MM.1S (cell line): ENCODE data around the gene MAGEF1.

ENCODE experiments used
- DNase-seq: peaks from one replicate; pipeline ENCODE4 v3.0.0-alpha.2; 2015
- H2AFZ ChIP-seq: fragments of 300-600 bp; sonication (generic); 2 replicates; pipeline ENCODE4 v1.6.0; 2016; ENCODE audit warnings: antibody characterized with exemption, low read length
- H3F3A ChIP-seq: fragments of 300-600 bp; sonication (generic); 2 replicates; pipeline ENCODE4 v1.6.1; 2016; ENCODE audit warnings: mild to moderate bottlenecking, antibody characterized with exemption, low read length, moderate library complexity, mixed read lengths; ENCODE audit not compliant: insufficient read depth
- H3K27ac ChIP-seq: fragments of 300-600 bp; sonication (generic); 2 replicates; pipeline ENCODE4 v1.5.1; 2016; ENCODE audit warnings: mild to moderate bottlenecking, low read length
- H3K27me3 ChIP-seq: fragments of 300-600 bp; sonication (generic); replicated peaks from 2 replicates; pipeline ENCODE4 v1.6.0; 2016; ENCODE audit warnings: low read length; ENCODE audit not compliant: insufficient read depth
- H3K36me3 ChIP-seq: fragments of 300-600 bp; sonication (generic); replicated peaks from 2 replicates; pipeline ENCODE4 v1.6.1; 2016; ENCODE audit warnings: mild to moderate bottlenecking, low read length, mixed read lengths; ENCODE audit not compliant: insufficient read depth
- H3K4me1 ChIP-seq: fragments of 300-600 bp; sonication (generic); 2 replicates; pipeline ENCODE4 v1.6.1; 2016; ENCODE audit warnings: low read length, mixed read lengths
- H3K4me2 ChIP-seq: fragments of 300-600 bp; sonication (generic); 2 replicates; pipeline ENCODE4 v1.6.0; 2016; ENCODE audit warnings: low read depth, low read length
- H3K4me3 ChIP-seq: fragments of 300-600 bp; sonication (generic); 2 replicates; pipeline ENCODE4 v1.5.1; 2016; ENCODE audit warnings: low read length, mixed read lengths
- H3K79me2 ChIP-seq: fragments of 300-600 bp; sonication (generic); 2 replicates; pipeline ENCODE4 v1.6.1; 2016; ENCODE audit warnings: mixed run types, low read length, mixed read lengths
- H3K9ac ChIP-seq: fragments of 300-600 bp; sonication (generic); 2 replicates; pipeline ENCODE4 v1.6.1; 2016; ENCODE audit warnings: low read length, mixed read lengths
- H3K9me2 ChIP-seq: fragments of 300-600 bp; sonication (generic); replicated peaks from 2 replicates; pipeline ENCODE4 v1.6.1; 2016; ENCODE audit warnings: mild to moderate bottlenecking, low read length, mixed read lengths; ENCODE audit not compliant: insufficient read depth
- H3K9me3 ChIP-seq: fragments of 300-600 bp; sonication (generic); replicated peaks from 2 replicates; pipeline ENCODE4 v1.6.1; 2016; ENCODE audit warnings: mild to moderate bottlenecking, low read length, mixed read lengths; ENCODE audit not compliant: insufficient read depth
- H4K20me1 ChIP-seq: fragments of 300-600 bp; sonication (generic); 2 replicates; pipeline ENCODE4 v1.6.1; 2016; ENCODE audit warnings: mild to moderate bottlenecking, low read length, moderate library complexity, mixed read lengths; ENCODE audit not compliant: insufficient read depth
- EZH2 ChIP-seq: fragments of 300-600 bp; sonication (generic); optimal IDR thresholded peaks from 2 replicates; pipeline ENCODE3; 2017; ENCODE audit warnings: low read depth, mild to moderate bottlenecking, antibody characterized with exemption, low read length, mixed read lengths
- EZH2phosphoT487 ChIP-seq: fragments of 300-600 bp; sonication (generic); IDR thresholded peaks from 2 replicates; pipeline ENCODE4 v1.6.1; 2018; ENCODE audit warnings: antibody characterized with exemption, low read length
- TF ChIP-seq, protein P1 (sequence below): fragments of 300-600 bp; sonication (generic); IDR thresholded peaks from 2 replicates; pipeline ENCODE4 v1.5.1; 2016; ENCODE audit warnings: antibody characterized with exemption, low read length, mixed read lengths

MAGEF1 gene

DNA sequence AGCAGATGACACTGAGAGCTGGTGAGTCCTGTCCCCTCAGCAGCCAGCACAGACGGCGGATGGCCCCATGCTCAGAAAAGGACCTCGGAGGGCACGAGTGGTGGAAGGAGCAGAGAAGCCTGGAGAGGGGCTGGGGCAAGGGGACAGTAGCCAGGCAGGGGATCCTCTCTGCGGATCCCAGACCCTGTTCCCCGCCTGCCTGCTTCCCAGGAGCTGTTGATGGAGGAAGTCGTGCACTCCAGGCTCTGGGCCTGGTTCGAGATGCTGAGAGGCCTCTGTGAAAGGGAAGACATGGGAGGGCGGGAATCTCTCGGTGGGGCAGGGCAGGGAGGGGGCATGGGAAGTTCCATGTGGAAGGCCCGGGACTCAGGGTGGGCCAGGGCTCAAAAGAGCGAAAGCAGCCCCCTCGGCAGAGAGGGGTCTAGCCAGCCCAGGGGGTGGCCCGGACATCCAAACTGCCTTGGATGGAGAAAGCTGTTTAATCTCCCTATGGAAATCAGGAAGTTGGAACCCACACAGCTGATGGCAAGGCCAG, 47.9 kb upstream of the MAGEF1 start:
- no peaks in the 10 kb centered on the region for H4K20me1 ChIP-seq
- no peaks in the 10 kb centered on the region for H3F3A ChIP-seq
- no peaks in the 10 kb centered on the region for H3K36me3 ChIP-seq
- H3K27me3 ChIP-seq, result no peaks in the 10 kb centered on the region
- H3K4me2 ChIP-seq, result no peak overlapping the region
- DNase-seq, result no peak
- no peaks in the 10 kb centered on the region for H3K9me2 ChIP-seq
- no peaks in the 10 kb centered on the region for H3K9me3 ChIP-seq
- no peak overlapping the region for H3K9ac ChIP-seq
- no peaks in the 10 kb centered on the region for H3K79me2 ChIP-seq
- H3K4me3 ChIP-seq, result no peak overlapping the region
- no peaks in the 10 kb centered on the region for H3K4me1 ChIP-seq
- no peak overlapping the region for H2AFZ ChIP-seq
- TF ChIP-seq, protein P1, sequence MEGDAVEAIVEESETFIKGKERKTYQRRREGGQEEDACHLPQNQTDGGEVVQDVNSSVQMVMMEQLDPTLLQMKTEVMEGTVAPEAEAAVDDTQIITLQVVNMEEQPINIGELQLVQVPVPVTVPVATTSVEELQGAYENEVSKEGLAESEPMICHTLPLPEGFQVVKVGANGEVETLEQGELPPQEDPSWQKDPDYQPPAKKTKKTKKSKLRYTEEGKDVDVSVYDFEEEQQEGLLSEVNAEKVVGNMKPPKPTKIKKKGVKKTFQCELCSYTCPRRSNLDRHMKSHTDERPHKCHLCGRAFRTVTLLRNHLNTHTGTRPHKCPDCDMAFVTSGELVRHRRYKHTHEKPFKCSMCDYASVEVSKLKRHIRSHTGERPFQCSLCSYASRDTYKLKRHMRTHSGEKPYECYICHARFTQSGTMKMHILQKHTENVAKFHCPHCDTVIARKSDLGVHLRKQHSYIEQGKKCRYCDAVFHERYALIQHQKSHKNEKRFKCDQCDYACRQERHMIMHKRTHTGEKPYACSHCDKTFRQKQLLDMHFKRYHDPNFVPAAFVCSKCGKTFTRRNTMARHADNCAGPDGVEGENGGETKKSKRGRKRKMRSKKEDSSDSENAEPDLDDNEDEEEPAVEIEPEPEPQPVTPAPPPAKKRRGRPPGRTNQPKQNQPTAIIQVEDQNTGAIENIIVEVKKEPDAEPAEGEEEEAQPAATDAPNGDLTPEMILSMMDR, result no peak
- no peak for TF ChIP-seq EZH2
- no peak for TF ChIP-seq EZH2phosphoT487
- no peak overlapping the region for H3K27ac ChIP-seq

DNA sequence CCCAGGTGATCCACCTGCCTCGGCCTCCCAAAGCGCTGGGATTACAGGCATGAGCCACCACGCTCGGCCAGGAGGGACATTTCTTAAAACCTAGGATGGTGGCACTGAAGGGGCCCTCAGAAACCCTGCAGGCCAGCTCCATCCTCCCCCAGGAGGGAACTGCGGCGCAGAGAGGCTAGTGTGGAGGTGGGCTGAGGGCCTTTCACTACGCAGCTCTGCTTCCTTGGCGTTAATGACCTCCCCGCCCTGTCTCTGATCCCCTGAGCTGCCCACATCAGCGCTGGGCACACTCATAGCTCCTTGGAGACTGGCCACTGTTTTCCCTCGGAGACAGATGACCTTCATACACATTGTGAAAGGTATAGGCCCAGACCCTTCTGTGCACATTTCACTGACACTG, 46.2 kb upstream of the MAGEF1 start:
- Histone ChIP-seq H2AFZ (peak overlapping the region; percentile 71; the same call in 1 of the 2 replicates), H3K36me3 (no peaks in the 10 kb centered on the region), H3K4me3 (no peak overlapping the region), H3K9ac (no peak overlapping the region), H3K27ac (no peak overlapping the region), H4K20me1 (no peaks in the 10 kb centered on the region), H3K79me2 (no peaks in the 10 kb centered on the region), H3F3A (no peaks in the 10 kb centered on the region), H3K4me2 (peak overlapping the region; percentile 68; the same call in 1 of the 2 replicates), H3K27me3 (no peaks in the 10 kb centered on the region), H3K4me1 (no peaks in the 10 kb centered on the region), H3K9me3 (no peaks in the 10 kb centered on the region), H3K9me2 (no peaks in the 10 kb centered on the region)
- TF ChIP-seq, protein P1, result no peak
- no peak for TF ChIP-seq EZH2
- TF ChIP-seq EZH2phosphoT487, result no peak
- DNase-seq, result no peak

DNA sequence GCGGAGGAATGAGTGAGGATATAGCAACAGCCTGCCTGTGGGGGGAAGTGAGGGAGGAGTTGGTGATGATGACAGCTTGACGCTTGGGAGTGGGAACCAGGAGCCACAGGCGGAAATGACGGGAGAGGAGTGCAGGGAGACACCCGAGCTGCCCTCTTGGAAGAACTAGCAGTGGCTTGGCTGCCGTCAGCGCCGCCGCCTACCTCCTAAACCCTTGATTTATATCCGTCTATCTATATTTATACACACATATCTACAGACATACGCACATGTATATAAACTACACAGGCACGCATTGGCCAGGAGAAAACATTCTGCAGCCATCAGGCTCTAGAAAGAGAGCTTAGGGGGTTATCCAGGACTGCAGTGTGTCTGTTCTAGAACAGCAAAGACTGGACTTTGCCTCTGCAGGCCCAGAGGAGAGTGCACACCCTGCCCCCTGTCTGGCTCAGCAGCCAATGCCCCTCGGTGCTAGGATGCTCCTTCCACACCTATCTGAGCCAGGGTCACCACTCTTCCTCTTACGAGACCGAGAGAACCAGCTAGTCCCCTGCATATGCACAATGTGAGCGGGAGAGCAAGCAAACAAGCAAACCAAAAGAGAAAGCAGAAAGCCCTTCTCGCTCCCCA, 45.3 kb upstream of the MAGEF1 start:
- Histone ChIP-seq H3K79me2 (no peaks in the 10 kb centered on the region), H2AFZ (peak overlapping the region; percentile 71), H3K9me3 (no peaks in the 10 kb centered on the region), H3K4me2 (peak overlapping the region; percentile 68), H3K9ac (peak overlapping the region; percentile 26; the same call in 1 of the 2 replicates), H3F3A (no peaks in the 10 kb centered on the region), H3K4me3 (peak overlapping the region; percentile 41), H4K20me1 (no peaks in the 10 kb centered on the region), H3K36me3 (no peaks in the 10 kb centered on the region), H3K4me1 (no peaks in the 10 kb centered on the region), H3K27ac (no peak overlapping the region), H3K9me2 (no peaks in the 10 kb centered on the region), H3K27me3 (no peaks in the 10 kb centered on the region)
- TF ChIP-seq EZH2 (no peak), EZH2phosphoT487 (no peak)
- TF ChIP-seq, protein P1, result no peak
- DNase-seq, result peak; percentile 57
